Mesangial cell (primary cell): ENCODE measurements around the gene ZNF417. TPM values are rescaled to one million over a fixed set of nuclear protein-coding genes. Genes with fewer than 3 reads are reported as not detected.

Source experiments
- total RNA-seq: library from RNA; depleted of rRNA; stranded (reverse); fragments of >200 nt; gene quantifications from 2 replicates; pipeline ENCODE4 v1.2.3, GENCODE V29; 2015

Gene ZNF417
- 5.5 and 6.1 TPM in 2 replicates for total RNA-seq

GRCh38 chr19:57916168-57916995 is at the start of gene ZNF417:
ZNF417 (minus strand) TSS chr19:57916592; CDS start chr19:57916411, 181 bp downstream.

GRCh38 chr19:57947419-57948134 is 31.2 kb upstream of the ZNF417 start, which contains the start of gene ZNF256:
ZNF256 (minus strand) TSS chr19:57947706; CDS start chr19:57947474, 232 bp downstream.

GRCh38 chr19:57934820-57935665 is 18.7 kb upstream of the ZNF417 start, which contains the start of gene ZNF418:
ZNF418 (minus strand) TSS chr19:57935402; CDS start chr19:57933822, 1,580 bp downstream.

GRCh38 chr19:57888560-57889231 is 27.7 kb downstream of the ZNF417 start, which contains the start of gene ZNF814:
ZNF814 (minus strand) TSS chr19:57889037; CDS start chr19:57888802, 235 bp downstream.

Other genes with a start within 250 kb of the ZNF417 start
- gene ZSCAN4, start 247.7 kb downstream of the ZNF417 start, total RNA-seq, result not detected in 2 replicates
- 4.6 and 7.2 TPM in 2 replicates for gene ZNF551, start 234.6 kb downstream of the ZNF417 start, total RNA-seq
- gene ZNF154, start 207.4 kb downstream of the ZNF417 start, total RNA-seq, result 0.98 and 2.2 TPM in 2 replicates
- gene ZNF671, start 189.0 kb downstream of the ZNF417 start, total RNA-seq, result 2.9 and 4.7 TPM in 2 replicates
- gene ZNF776, start 169.8 kb downstream of the ZNF417 start, total RNA-seq, result 8.0 and 14.2 TPM in 2 replicates
- gene ZNF586, start 146.9 kb downstream of the ZNF417 start, total RNA-seq, result 6.8 and 8.1 TPM in 2 replicates
- gene ZNF552, start 101.7 kb downstream of the ZNF417 start, total RNA-seq, result 3.9 and 5.8 TPM in 2 replicates
- gene ZNF587B, start 86.3 kb downstream of the ZNF417 start, total RNA-seq, result 6.8 and 8.4 TPM in 2 replicates
- 12.7 and 15.6 TPM in 2 replicates for gene ZNF587, start 66.7 kb downstream of the ZNF417 start, total RNA-seq
- gene ZNF814, start 27.6 kb downstream of the ZNF417 start, total RNA-seq, result 4.1 and 4.3 TPM in 2 replicates
- gene ZNF418, start 18.8 kb upstream of the ZNF417 start, total RNA-seq, result 3.0 and 7.7 TPM in 2 replicates
- 2.1 and 2.5 TPM in 2 replicates for gene ZNF256, start 31.1 kb upstream of the ZNF417 start, total RNA-seq
- 0.13 TPM in 1 of 2 replicates, not detected in the other for gene C19orf18, start 57.9 kb upstream of the ZNF417 start, total RNA-seq
- 5.7 and 18.0 TPM in 2 replicates for gene ZNF606, start 86.2 kb upstream of the ZNF417 start, total RNA-seq
- gene ZSCAN1, start 117.4 kb upstream of the ZNF417 start, total RNA-seq, result not detected in 2 replicates
- 1.1 and 5.5 TPM in 2 replicates for gene ZNF135, start 142.7 kb upstream of the ZNF417 start, total RNA-seq
- gene ZSCAN18, start 181.6 kb upstream of the ZNF417 start, total RNA-seq, result 23.0 and 59.3 TPM in 2 replicates
- gene ZNF329, start 234.2 kb upstream of the ZNF417 start, total RNA-seq, result 4.9 and 8.1 TPM in 2 replicates